ENCODE measurements around the gene GJA5. TPM values are rescaled to one million over a fixed set of nuclear protein-coding genes. Genes with fewer than 3 reads are reported as not detected.
A peak's percentile ranks its signal among the peaks of the same experiment; 100 is the strongest.
"Not testable (repeated sequence)": the region's sequence is repeated elsewhere in the genome, so short reads cannot be mapped to it uniquely, and the experiment has no call there.

GJA5 gene
- total and polyA plus RNA-seq, 3 experiments from 2014 or later: not detected

DNA sequence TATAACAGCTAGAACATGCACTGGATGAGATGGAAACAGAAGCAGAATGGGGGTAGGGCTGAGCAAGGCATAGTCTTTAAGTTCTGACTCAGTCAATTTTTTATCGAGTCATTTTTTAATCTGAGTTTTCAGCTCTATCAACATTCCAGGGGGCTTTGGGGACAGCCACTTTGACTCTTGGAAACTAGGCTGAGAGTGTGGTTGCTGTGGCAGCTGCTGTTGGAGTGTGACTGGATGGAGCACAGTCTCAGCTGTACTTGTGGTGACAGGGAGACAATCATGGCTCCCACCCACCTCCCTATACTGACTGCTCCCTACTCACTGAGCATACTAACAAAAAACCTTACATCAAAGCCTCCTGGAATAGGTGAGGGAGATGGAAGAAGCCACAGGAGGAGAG lies 25.0 kb downstream of the GJA5 start:
- CTCF ChIA-PET: no interaction called here
- peaks cover 0 to 5% (median 0%) of the 10 kb centered on the region in 3 donors for H3K36me3 Mint-ChIP-seq
- H3K4me3 Mint-ChIP-seq: peak overlapping the region in 1 of 7 donors; percentile 2
- no peak overlapping the region for H3K4me3 ChIP-seq (ENCODE audit: low read length)
- H3K4me1 ChIP-seq (ENCODE audit: insufficient read depth, low read length): no peaks in the 10 kb centered on the region
- peaks cover 14 to 24% of the 10 kb centered on the region in 2 donors for H3K27me3 Mint-ChIP-seq
- no peak for DNase-seq
- peaks cover 0 to 4% (median 1%) of the 10 kb centered on the region in 5 donors for H3K9me3 Mint-ChIP-seq
- H3K27ac ChIP-seq (ENCODE audit: low read depth, low read length): no peak overlapping the region
- POLR2A ChIA-PET: no interaction called here
- H3K9me3 ChIP-seq (ENCODE audit: low read length): no peaks in the 10 kb centered on the region
- H3K27ac Mint-ChIP-seq: peak overlapping the region in 1 of 8 donors; percentile 33
- H3K36me3 ChIP-seq (ENCODE audit: insufficient read depth, low read length): no peaks in the 10 kb centered on the region
- H3K4me1 Mint-ChIP-seq: peaks cover 13 to 18% (median 16%) of the 10 kb centered on the region in 3 donors
- H3K27me3 ChIP-seq (ENCODE audit: insufficient read depth, low read length, poor library complexity, severe bottlenecking): no peaks in the 10 kb centered on the region

GRCh38 chr1:147734291-147734841 lies 26.0 kb downstream of the GJA5 start:
- H3K4me1 ChIP-seq (ENCODE audit: insufficient read depth, low read length); POLR2A ChIA-PET; H3K36me3 ChIP-seq (ENCODE audit: insufficient read depth, low read length); H3K27ac Mint-ChIP-seq; CTCF ChIA-PET; H3K4me3 ChIP-seq (ENCODE audit: low read length); H3K27me3 ChIP-seq (ENCODE audit: insufficient read depth, low read length, poor library complexity, severe bottlenecking); H3K9me3 Mint-ChIP-seq; H3K9me3 ChIP-seq (ENCODE audit: low read length); H3K36me3 Mint-ChIP-seq; H3K27ac ChIP-seq (ENCODE audit: low read depth, low read length); DNase-seq; H3K4me3 Mint-ChIP-seq: not testable (repeated sequence)
- Mint-ChIP-seq H3K4me1 (peaks cover 13 to 18% (median 16%) of the 10 kb centered on the region in 3 donors), H3K27me3 (peaks cover 15 to 29% of the 10 kb centered on the region in 2 donors)

GRCh38 chr1:147729315-147729714 lies 31.1 kb downstream of the GJA5 start:
- CTCF ChIA-PET: no interaction called here
- Mint-ChIP-seq H3K27me3 (peaks cover 17 to 31% of the 10 kb centered on the region in 2 donors), H3K4me1 (peaks cover 0 to 1% (median under 1%) of the 10 kb centered on the region in 3 donors), H3K9me3 (peaks cover 0 to 4% (median 0%) of the 10 kb centered on the region in 5 donors), H3K27ac (no peak overlapping the region), H3K36me3 (peaks cover 0 to 5% (median 0%) of the 10 kb centered on the region in 3 donors), H3K4me3 (no peak overlapping the region)
- DNase-seq: no peak
- Histone ChIP-seq H3K27me3 (ENCODE audit: insufficient read depth, low read length, poor library complexity, severe bottlenecking) (no peaks in the 10 kb centered on the region), H3K9me3 (ENCODE audit: low read length) (no peaks in the 10 kb centered on the region), H3K36me3 (ENCODE audit: insufficient read depth, low read length) (no peaks in the 10 kb centered on the region), H3K27ac (ENCODE audit: low read depth, low read length) (no peak overlapping the region), H3K4me3 (ENCODE audit: low read length) (no peak overlapping the region), H3K4me1 (ENCODE audit: insufficient read depth, low read length) (no peaks in the 10 kb centered on the region)
- POLR2A ChIA-PET: no interaction called here

DNA sequence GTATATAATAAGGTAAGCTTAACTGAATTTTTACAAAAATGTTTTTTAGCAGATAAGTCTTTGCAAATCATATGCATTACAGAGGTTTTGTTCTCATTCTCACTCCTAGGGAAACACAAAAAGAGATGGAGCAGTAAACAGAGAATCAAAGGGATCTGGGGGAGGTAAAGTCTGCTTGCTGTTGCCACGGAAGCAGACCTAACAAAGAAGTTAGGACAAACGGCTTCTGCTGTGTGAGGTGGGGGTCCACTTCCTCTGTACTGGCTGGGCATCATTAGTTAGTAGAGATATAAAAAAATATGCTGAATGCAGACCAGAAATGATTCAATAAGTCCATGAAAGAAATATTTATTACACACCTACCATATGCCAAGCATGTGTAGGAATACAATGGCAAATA lies 34.2 kb downstream of the GJA5 start:
- no peaks in the 10 kb centered on the region for H3K36me3 ChIP-seq (ENCODE audit: insufficient read depth, low read length)
- Mint-ChIP-seq H3K4me1 (no peaks in the 10 kb centered on the region), H3K27ac (no peak overlapping the region), H3K36me3 (no peaks in the 10 kb centered on the region), H3K27me3 (peaks cover 10 to 23% of the 10 kb centered on the region in 2 donors), H3K9me3 (no peaks in the 10 kb centered on the region), H3K4me3 (no peak overlapping the region)
- H3K4me1 ChIP-seq (ENCODE audit: insufficient read depth, low read length): no peaks in the 10 kb centered on the region
- H3K27ac ChIP-seq (ENCODE audit: low read depth, low read length): no peak overlapping the region
- H3K9me3 ChIP-seq (ENCODE audit: low read length): no peaks in the 10 kb centered on the region
- DNase-seq: no peak
- H3K27me3 ChIP-seq (ENCODE audit: insufficient read depth, low read length, poor library complexity, severe bottlenecking): no peaks in the 10 kb centered on the region
- POLR2A ChIA-PET: no interaction called here
- no peak overlapping the region for H3K4me3 ChIP-seq (ENCODE audit: low read length)
- CTCF ChIA-PET: interaction anchor here (1.2 to 1.8 kb wide), 3 partner anchors 11 to 167 kb away, joined by 3 to 5 read pairs (median 4); no protein-coding TSS in a partner anchor

DNA sequence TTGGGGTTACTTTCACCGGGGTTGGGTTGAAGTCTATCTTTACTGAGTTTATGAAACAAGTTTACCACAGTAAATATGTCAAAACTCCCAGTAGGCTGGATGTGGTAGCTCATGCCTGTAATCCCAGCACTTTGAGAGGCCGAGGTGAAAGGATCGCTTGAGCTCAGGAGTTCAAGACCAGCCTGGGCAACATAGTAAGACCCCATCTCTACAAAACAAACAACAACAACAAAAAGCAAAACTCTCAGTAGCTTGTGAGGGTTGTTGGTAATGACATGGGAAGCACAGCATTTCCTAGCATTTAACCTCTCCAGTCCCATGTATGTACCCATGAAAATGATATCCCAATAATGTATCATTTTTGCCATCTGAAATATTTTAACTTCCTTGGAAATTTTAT lies 34.7 kb downstream of the GJA5 start:
- H3K27me3 ChIP-seq (ENCODE audit: insufficient read depth, low read length, poor library complexity, severe bottlenecking): no peaks in the 10 kb centered on the region
- no peaks in the 10 kb centered on the region for H3K36me3 ChIP-seq (ENCODE audit: insufficient read depth, low read length)
- no peak overlapping the region for H3K4me3 ChIP-seq (ENCODE audit: low read length)
- no peak overlapping the region for H3K27ac ChIP-seq (ENCODE audit: low read depth, low read length)
- no peaks in the 10 kb centered on the region for H3K4me1 Mint-ChIP-seq
- ChIA-PET POLR2A (no interaction called here), CTCF (interaction anchor here (1.2 to 1.8 kb wide), 3 partner anchors 10 to 167 kb away, joined by 3 to 5 read pairs (median 4); no protein-coding TSS in a partner anchor)
- H3K27ac Mint-ChIP-seq: no peak overlapping the region
- H3K4me1 ChIP-seq (ENCODE audit: insufficient read depth, low read length): no peaks in the 10 kb centered on the region
- DNase-seq: no peak
- no peaks in the 10 kb centered on the region for H3K9me3 ChIP-seq (ENCODE audit: low read length)
- H3K9me3 Mint-ChIP-seq: no peaks in the 10 kb centered on the region
- peaks cover 11 to 24% of the 10 kb centered on the region in 2 donors for H3K27me3 Mint-ChIP-seq
- H3K4me3 Mint-ChIP-seq: no peak overlapping the region
- H3K36me3 Mint-ChIP-seq: no peaks in the 10 kb centered on the region

DNA sequence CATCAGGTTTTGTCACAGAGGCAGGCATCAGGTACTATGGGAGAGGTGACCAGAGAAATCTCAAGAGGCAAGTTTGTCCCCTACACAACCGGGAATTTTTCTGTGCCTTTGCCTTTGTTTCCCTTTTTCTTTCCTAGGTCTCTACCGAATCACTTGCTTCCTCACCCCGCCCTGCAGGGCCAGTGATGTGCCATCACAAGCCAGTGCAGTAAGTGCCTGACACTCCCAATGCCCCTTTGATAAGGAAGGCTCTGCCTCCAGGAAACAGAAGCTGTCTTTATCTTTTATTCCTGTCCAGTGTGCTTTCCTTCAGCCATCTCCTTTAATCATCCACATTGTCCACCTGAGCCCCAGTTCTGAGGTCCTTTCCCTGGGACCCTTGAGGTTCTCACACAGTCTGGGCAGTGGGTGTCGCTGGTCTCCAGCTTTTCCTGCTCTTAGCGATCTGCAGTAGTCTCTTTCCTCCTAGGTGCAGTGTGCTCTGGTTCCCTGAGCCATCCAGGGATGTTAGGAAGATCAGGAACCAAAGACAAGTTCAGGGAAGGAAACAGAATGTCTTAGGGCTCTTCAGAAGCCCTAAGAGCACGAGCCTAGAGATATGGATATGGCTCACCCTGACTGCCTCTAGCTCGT lies 36.6 kb downstream of the GJA5 start:
- no peak overlapping the region for H3K4me3 ChIP-seq (ENCODE audit: low read length)
- peaks cover 0 to 4% (median 2%) of the 10 kb centered on the region in 5 donors for H3K9me3 Mint-ChIP-seq
- H3K27ac Mint-ChIP-seq: peak overlapping the region in 1 of 8 donors; percentile 31
- H3K36me3 Mint-ChIP-seq: peaks cover 0 to 4% (median 0%) of the 10 kb centered on the region in 3 donors
- ChIA-PET CTCF (interaction anchor here (0.9 to 1.1 kb wide), 4 partner anchors 9 to 169 kb away, joined by 3 to 5 read pairs (median 4); no protein-coding TSS in a partner anchor), POLR2A (no interaction called here)
- H3K4me1 Mint-ChIP-seq: no peaks in the 10 kb centered on the region
- peaks cover 17 to 24% of the 10 kb centered on the region in 2 donors for H3K27me3 Mint-ChIP-seq
- DNase-seq: peak in 2 of 5 donors; percentile 11 to 27
- H3K4me1 ChIP-seq (ENCODE audit: insufficient read depth, low read length): no peaks in the 10 kb centered on the region
- peaks cover 8% of the 10 kb centered on the region for H3K27me3 ChIP-seq (ENCODE audit: insufficient read depth, low read length, poor library complexity, severe bottlenecking)
- H3K4me3 Mint-ChIP-seq: no peak overlapping the region
- no peaks in the 10 kb centered on the region for H3K36me3 ChIP-seq (ENCODE audit: insufficient read depth, low read length)
- H3K9me3 ChIP-seq (ENCODE audit: low read length): no peaks in the 10 kb centered on the region
- no peak overlapping the region for H3K27ac ChIP-seq (ENCODE audit: low read depth, low read length)

DNA sequence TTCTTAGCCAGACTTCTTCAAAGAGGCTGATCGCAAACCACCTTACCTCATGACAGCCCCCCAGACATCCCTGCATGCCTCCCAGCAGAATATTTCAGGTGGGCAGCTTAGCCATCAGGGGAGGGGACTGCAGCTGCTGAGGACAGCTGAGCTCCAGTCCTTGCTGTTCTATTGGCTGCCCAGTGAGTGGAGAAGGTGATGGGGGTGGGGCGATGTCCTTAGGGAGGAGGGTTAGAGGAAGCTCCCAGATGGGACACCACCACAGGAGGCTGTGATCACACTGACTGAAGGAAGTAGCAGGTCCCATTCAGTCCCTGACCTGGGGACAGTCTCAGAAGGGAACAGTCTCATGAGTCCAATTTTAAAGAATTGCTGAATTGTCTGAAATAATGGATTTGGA lies 38.3 kb downstream of the GJA5 start:
- H3K4me3 Mint-ChIP-seq: no peak overlapping the region
- CTCF ChIA-PET: interaction anchor here (2.1 kb wide), 1 partner anchor 19 kb away, joined by 5 read pairs; no protein-coding TSS in a partner anchor

DNA sequence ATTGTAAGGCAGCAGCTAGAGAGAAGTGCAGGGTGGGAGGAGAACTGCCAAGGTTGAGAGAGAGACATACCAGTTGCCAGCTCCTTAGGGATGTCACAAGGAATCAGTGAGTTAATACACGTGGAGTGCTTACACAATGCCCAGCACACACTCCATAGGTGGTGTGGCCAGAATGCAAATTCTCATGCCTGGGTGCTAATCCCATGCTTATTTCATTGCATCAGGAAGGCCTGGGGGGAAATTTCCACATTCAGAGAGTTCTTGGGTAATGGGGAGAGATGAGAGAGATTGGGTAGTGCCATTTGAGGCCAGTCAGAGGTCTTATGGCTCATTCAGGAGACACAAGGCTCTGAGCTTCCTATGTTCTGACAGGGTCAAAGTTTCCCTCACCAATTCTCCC lies 38.7 kb downstream of the GJA5 start:
- peaks cover 0 to 6% (median 0%) of the 10 kb centered on the region in 3 donors for H3K36me3 Mint-ChIP-seq
- ChIA-PET POLR2A (no interaction called here), CTCF (interaction anchor here (2.1 kb wide), 1 partner anchor 18 kb away, joined by 5 read pairs; no protein-coding TSS in a partner anchor)
- no peak overlapping the region for H3K27ac Mint-ChIP-seq
- peaks cover 9% of the 10 kb centered on the region for H3K27me3 ChIP-seq (ENCODE audit: insufficient read depth, low read length, poor library complexity, severe bottlenecking)
- no peak overlapping the region for H3K4me3 Mint-ChIP-seq
- H3K9me3 Mint-ChIP-seq: peaks cover 0 to 5% (median 2%) of the 10 kb centered on the region in 5 donors
- no peaks in the 10 kb centered on the region for H3K36me3 ChIP-seq (ENCODE audit: insufficient read depth, low read length)
- no peak for DNase-seq
- peaks cover 8 to 9% (median 9%) of the 10 kb centered on the region in 3 donors for H3K4me1 Mint-ChIP-seq
- no peak overlapping the region for H3K27ac ChIP-seq (ENCODE audit: low read depth, low read length)
- peaks cover 18 to 23% of the 10 kb centered on the region in 2 donors for H3K27me3 Mint-ChIP-seq
- peaks cover 4% of the 10 kb centered on the region for H3K4me1 ChIP-seq (ENCODE audit: insufficient read depth, low read length)
- H3K4me3 ChIP-seq (ENCODE audit: low read length): no peak overlapping the region
- H3K9me3 ChIP-seq (ENCODE audit: low read length): no peaks in the 10 kb centered on the region

More for the DNA sequence above, 38.3 kb downstream of the GJA5 start:
- POLR2A ChIA-PET: no interaction called here
- peaks cover 0 to 5% (median 2%) of the 10 kb centered on the region in 5 donors for H3K9me3 Mint-ChIP-seq
- peaks cover 17 to 23% of the 10 kb centered on the region in 2 donors for H3K27me3 Mint-ChIP-seq
- Histone ChIP-seq H3K36me3 (ENCODE audit: insufficient read depth, low read length) (no peaks in the 10 kb centered on the region), H3K9me3 (ENCODE audit: low read length) (no peaks in the 10 kb centered on the region), H3K4me1 (ENCODE audit: insufficient read depth, low read length) (peaks cover 4% of the 10 kb centered on the region), H3K4me3 (ENCODE audit: low read length) (no peak overlapping the region), H3K27me3 (ENCODE audit: insufficient read depth, low read length, poor library complexity, severe bottlenecking) (peaks cover 9% of the 10 kb centered on the region), H3K27ac (ENCODE audit: low read depth, low read length) (no peak overlapping the region)
- no peak overlapping the region for H3K27ac Mint-ChIP-seq
- peaks cover 0 to 6% (median 0%) of the 10 kb centered on the region in 3 donors for H3K36me3 Mint-ChIP-seq
- no peak for DNase-seq
- H3K4me1 Mint-ChIP-seq: peaks cover 5% of the 10 kb centered on the region in 3 donors
